Measurements from ENCODE around the gene IL1R2. TPM values are rescaled to one million over a fixed set of nuclear protein-coding genes. Genes with fewer than 3 reads are reported as not detected.

Gene IL1R2
- polyA plus RNA-seq, 1 donor (not counting 4 experiments of a cell fraction or from before 2014, with no cell fraction given) = 57.3 TPM

DNA sequence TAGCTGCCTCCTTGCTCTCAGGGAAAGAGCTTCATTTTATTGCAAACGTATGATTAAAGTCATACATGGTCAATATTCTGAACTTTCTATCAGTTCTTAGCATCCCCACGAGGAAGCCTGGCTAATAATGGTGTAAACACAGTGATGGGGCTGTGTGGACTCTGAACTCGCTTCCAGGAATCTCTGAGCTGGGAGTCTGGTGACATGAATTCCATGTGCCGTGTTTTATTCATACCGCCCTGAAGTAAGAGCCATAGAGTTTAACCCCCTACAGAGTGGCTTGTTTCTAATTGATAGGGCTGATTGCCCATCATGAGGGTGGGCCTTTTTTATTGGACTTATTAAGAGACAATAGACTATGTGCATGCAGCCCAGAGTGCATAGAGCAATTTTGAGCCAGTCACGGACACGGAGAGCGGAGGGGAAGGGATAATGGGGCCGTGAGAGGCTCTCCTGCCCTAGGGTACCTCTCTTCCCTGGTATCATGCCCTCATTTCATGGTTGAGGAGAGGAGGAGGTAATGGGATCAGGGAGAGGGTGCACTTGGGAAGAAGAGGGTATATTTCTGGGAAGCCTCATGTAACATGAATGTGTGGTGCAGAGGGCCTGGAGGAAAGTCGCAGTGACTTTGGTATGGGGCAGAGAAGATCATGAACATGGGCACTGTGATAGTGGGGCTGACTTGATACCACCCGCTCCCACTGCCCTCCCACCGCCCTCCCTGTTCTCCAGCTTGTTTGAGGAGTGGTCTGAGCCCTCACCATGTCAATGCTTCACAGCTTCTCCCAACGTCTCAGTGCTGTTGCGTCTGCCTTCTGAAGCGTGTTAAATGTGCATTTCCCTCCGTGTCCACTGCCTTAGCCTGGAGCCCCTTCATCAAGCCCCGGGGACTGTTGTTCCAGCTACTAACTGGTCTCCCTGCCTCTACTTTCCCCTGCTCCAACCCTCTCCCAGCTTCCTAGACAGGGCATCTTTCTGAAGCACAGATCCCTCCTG, 73.2 kb downstream of the IL1R2 start:
- Histone ChIP-seq H3K9ac (ENCODE audit: control insufficient read depth, extremely low read depth, insufficient read depth, low read length) (peak overlapping the region; percentile 3), H3K4me3 (ENCODE audit: control insufficient read depth in 2 of 3, extremely low read depth in 1 of 3, insufficient read depth in 2 of 3, low read depth in 1 of 3, low read length in 3 of 3) (no peak overlapping the region), H3K79me2 (ENCODE audit: control insufficient read depth, insufficient read depth, low read length) (no peaks in the 10 kb centered on the region), H3K9me1 (ENCODE audit: control insufficient read depth, extremely low read depth, insufficient read depth, low read length) (no peaks in the 10 kb centered on the region), H3K36me3 (ENCODE audit: control insufficient read depth in 2 of 2, extremely low read depth in 1 of 2, insufficient read depth in 2 of 2, low read length in 2 of 2) (no peaks in the 10 kb centered on the region), H3K4me1 (ENCODE audit: control insufficient read depth, extremely low read depth, insufficient read depth, low read length) (peaks cover 32% of the 10 kb centered on the region), H2AFZ (ENCODE audit: control insufficient read depth, low read length) (peak overlapping the region; percentile 75), H3K4me2 (ENCODE audit: control insufficient read depth, extremely low read depth, insufficient read depth, low read depth, low read length) (peak overlapping the region; percentile 71), H3K9me3 (ENCODE audit: control insufficient read depth, low read depth, low read length) (peaks cover 7% of the 10 kb centered on the region), H3K27ac (ENCODE audit: control insufficient read depth, insufficient read depth, low read length) (peak overlapping the region; percentile 74), H3K27me3 (ENCODE audit: control insufficient read depth, extremely low read depth, insufficient read depth, low read length) (no peaks in the 10 kb centered on the region), H4K20me1 (ENCODE audit: control insufficient read depth, extremely low read depth, insufficient read depth, low read length) (no peaks in the 10 kb centered on the region)
- DNase-seq (ENCODE audit: low read depth, low spot score) (no peak), FAIRE-seq (no peak)
- dilution Hi-C loops (cut with MboI; ENCODE audit: extremely low pct_ligation_motif_present, low sequenced_read_pairs) = no loop called here
- TF ChIP-seq EZH2 (IDR thresholded peaks at IDR 0.05; ENCODE audit: low read length) = no peak
- TF ChIP-seq CTCF (optimal IDR thresholded peaks at IDR 0.05 in 1 of 3, IDR thresholded peaks at IDR 0.05 in 1 of 3, conservative IDR thresholded peaks at IDR 0.05 in 1 of 3; ENCODE audit: extremely low read depth in 1 of 3, insufficient read depth in 2 of 3, low read length in 3 of 3) = no peak

DNA sequence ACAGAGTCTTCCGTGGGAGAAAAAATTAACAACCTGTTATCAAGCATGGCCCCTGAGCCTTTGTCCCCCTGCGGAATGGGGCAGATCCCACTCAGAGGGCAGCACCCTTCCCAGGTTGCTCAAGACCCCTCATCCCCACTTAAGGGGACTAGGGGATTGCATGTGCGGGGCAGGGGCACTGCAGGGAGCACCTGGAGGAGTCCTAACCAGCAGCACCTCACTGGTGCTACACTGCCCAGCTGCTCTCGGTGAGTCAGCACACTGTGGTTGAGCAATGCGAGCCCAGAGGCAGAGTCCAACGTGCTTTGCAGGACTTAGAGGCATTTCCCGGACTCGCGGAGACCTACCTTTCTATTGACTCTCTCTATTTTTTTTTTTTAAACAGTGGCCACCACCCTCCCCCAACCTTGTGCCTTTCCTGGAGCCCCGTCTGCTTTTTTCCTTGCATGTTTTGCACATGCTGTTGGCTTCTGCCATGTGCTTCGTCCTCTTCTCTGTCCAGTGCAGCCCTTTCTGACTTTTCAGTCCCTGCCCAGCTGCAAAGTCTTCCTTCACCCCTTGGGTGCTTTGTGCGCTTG, 74.0 kb downstream of the IL1R2 start:
- no peak for FAIRE-seq
- H3K9me3 ChIP-seq (ENCODE audit: control insufficient read depth, low read depth, low read length) = peaks cover 7% of the 10 kb centered on the region
- no peak for DNase-seq (ENCODE audit: low read depth, low spot score)
- H3K36me3 ChIP-seq (ENCODE audit: control insufficient read depth in 2 of 2, extremely low read depth in 1 of 2, insufficient read depth in 2 of 2, low read length in 2 of 2) = no peaks in the 10 kb centered on the region
- TF ChIP-seq EZH2 (IDR thresholded peaks at IDR 0.05; ENCODE audit: low read length) = no peak
- TF ChIP-seq CTCF (optimal IDR thresholded peaks at IDR 0.05 in 1 of 3, IDR thresholded peaks at IDR 0.05 in 1 of 3, conservative IDR thresholded peaks at IDR 0.05 in 1 of 3; ENCODE audit: extremely low read depth in 1 of 3, insufficient read depth in 2 of 3, low read length in 3 of 3) = no peak
- H4K20me1 ChIP-seq (ENCODE audit: control insufficient read depth, extremely low read depth, insufficient read depth, low read length) = no peaks in the 10 kb centered on the region
- H3K27me3 ChIP-seq (ENCODE audit: control insufficient read depth, extremely low read depth, insufficient read depth, low read length) = no peaks in the 10 kb centered on the region
- H3K9ac ChIP-seq (ENCODE audit: control insufficient read depth, extremely low read depth, insufficient read depth, low read length) = no peak overlapping the region
- H3K4me3 ChIP-seq (ENCODE audit: control insufficient read depth in 2 of 3, extremely low read depth in 1 of 3, insufficient read depth in 2 of 3, low read depth in 1 of 3, low read length in 3 of 3) = no peak overlapping the region
- H2AFZ ChIP-seq (ENCODE audit: control insufficient read depth, low read length) = no peak overlapping the region
- peaks cover 34% of the 10 kb centered on the region for H3K4me1 ChIP-seq (ENCODE audit: control insufficient read depth, extremely low read depth, insufficient read depth, low read length)
- H3K4me2 ChIP-seq (ENCODE audit: control insufficient read depth, extremely low read depth, insufficient read depth, low read depth, low read length) = no peak overlapping the region
- dilution Hi-C loops (cut with MboI; ENCODE audit: extremely low pct_ligation_motif_present, low sequenced_read_pairs) = no loop called here
- no peak overlapping the region for H3K27ac ChIP-seq (ENCODE audit: control insufficient read depth, insufficient read depth, low read length)
- no peaks in the 10 kb centered on the region for H3K79me2 ChIP-seq (ENCODE audit: control insufficient read depth, insufficient read depth, low read length)
- H3K9me1 ChIP-seq (ENCODE audit: control insufficient read depth, extremely low read depth, insufficient read depth, low read length) = no peaks in the 10 kb centered on the region

Data from keratinocyte (primary cell).